Gastrocnemius medialis (tissue), 4 donors: ENCODE measurements around the gene SHC1. TPM values are rescaled to one million over a fixed set of nuclear protein-coding genes. Genes with fewer than 3 reads are reported as not detected.

Experiments used
- ATAC-seq, 2 donors: fragments of 150-250 bp; one replicate each; pipeline ENCODE4 v1.9.1; 2016
- DNase-seq, 2 donors: peaks; one replicate each; pipeline ENCODE4 v3.0.0-alpha.2; 2019
- H3K27ac ChIP-seq, 4 donors: fragments of 200-600 bp; sonication (generic); 1 replicate in 1 of 4; 2 replicates in 3 of 4; pipeline ENCODE4 v1.5.1; 2016 to 2018; ENCODE audit warnings: mild to moderate bottlenecking in 2 of 4, moderate library complexity in 1 of 4
- H3K27me3 ChIP-seq, 3 donors: fragments of 200-600 bp; sonication (generic) in 2 of 3; 1 replicate in 1 of 3; 2 replicates in 2 of 3; pipeline versions ENCODE4 v1.5.1 to v1.6.0; 2016 to 2019; ENCODE audit warnings: mild to moderate bottlenecking in 1 of 3, moderate library complexity in 1 of 3
- H3K36me3 ChIP-seq, 2 donors: fragments of 200-600 bp; sonication (generic) in 1 of 2; one replicate each; pipeline ENCODE4 v1.5.1; 2017 to 2018
- H3K4me1 ChIP-seq, 2 donors: fragments of 200-600 bp; sonication (generic) in 1 of 2; one replicate each; pipeline ENCODE4 v1.5.1; 2016 to 2017; ENCODE audit warnings: mild to moderate bottlenecking in 2 of 2
- H3K4me3 ChIP-seq, 4 donors: fragments of 200-600 bp; sonication (generic) in 3 of 4; 1 replicate in 1 of 4; 2 replicates in 3 of 4; pipeline ENCODE4 v1.5.1; 2016 to 2019; ENCODE audit warnings: mild to moderate bottlenecking in 2 of 4
- H3K9me3 ChIP-seq, 3 donors: fragments of 200-600 bp; sonication (generic) in 2 of 3; 1 replicate in 1 of 3; 2 replicates in 2 of 3; pipeline ENCODE4 v1.5.1; 2016 to 2019
- POLR2A ChIP-seq, 2 donors: fragments of 450-650 bp; IDR thresholded peaks; one replicate each; pipeline ENCODE4 v1.6.1; 2017; ENCODE audit warnings: antibody characterized with exemption in 2 of 2, mild to moderate bottlenecking in 2 of 2, moderate library complexity in 2 of 2
- in situ Hi-C, 4 donors: fragments of 200-750 bp; cut with MboI; loops; one replicate each; pipeline versions ENCODE4 v1.15.0 to v1.8.0; 2017; ENCODE audit warnings: low sequenced_read_pairs in 4 of 4
- intact Hi-C: fragments of 100-400 bp; cut with DNase I; formaldehyde crosslinking; loops from one replicate; pipeline ENCODE4 v1.15.1; 2023; ENCODE audit warnings: low total_unique reads
- total RNA-seq, 4 donors: library from RNA; depleted of rRNA; stranded (reverse); fragments of >200 nt; gene quantifications; one replicate each; pipeline versions ENCODE4 v1.1.0 to v1.2.3, GENCODE V29; 2016
- TF ChIP-seq, protein P1 (sequence below), 5 experiments: fragments of 450-650 bp in 3 of 5; fragments of 200-600 bp in 2 of 5; sonication (generic) in 2 of 5; IDR thresholded peaks in 4 of 5; conservative IDR thresholded peaks in 1 of 5; 1 replicate in 4 of 5; 2 replicates in 1 of 5; pipeline ENCODE4 v1.5.1; 2016 to 2019; ENCODE audit warnings: antibody characterized with exemption in 5 of 5, mild to moderate bottlenecking in 3 of 5, moderate library complexity in 3 of 5

Gene SHC1
- total RNA-seq, 4 donors from 2014 or later, result 27.4 to 135 (median 54.9) TPM

GRCh38 chr1:155009221-155009711 is 38.7 kb upstream of the SHC1 start:
- no peaks in the 10 kb centered on the region for H3K9me3 ChIP-seq
- peak overlapping the region; percentile 47 to 63 (median 52) for H3K4me3 ChIP-seq
- intact Hi-C loops (loop anchor here (5.0 to 10.0 kb wide), 3 partner anchors 1116 to 1486 kb away; no protein-coding TSS in a partner anchor), in situ Hi-C loops (no loop called here)
- H3K27ac ChIP-seq, result peak overlapping the region; percentile 95 to 99 (median 98)
- ATAC-seq (no peak), DNase-seq (peak in 1 of 2 donors; percentile 71)
- no peak for TF ChIP-seq POLR2A (IDR thresholded peaks at IDR 0.05)
- TF ChIP-seq, protein P1, sequence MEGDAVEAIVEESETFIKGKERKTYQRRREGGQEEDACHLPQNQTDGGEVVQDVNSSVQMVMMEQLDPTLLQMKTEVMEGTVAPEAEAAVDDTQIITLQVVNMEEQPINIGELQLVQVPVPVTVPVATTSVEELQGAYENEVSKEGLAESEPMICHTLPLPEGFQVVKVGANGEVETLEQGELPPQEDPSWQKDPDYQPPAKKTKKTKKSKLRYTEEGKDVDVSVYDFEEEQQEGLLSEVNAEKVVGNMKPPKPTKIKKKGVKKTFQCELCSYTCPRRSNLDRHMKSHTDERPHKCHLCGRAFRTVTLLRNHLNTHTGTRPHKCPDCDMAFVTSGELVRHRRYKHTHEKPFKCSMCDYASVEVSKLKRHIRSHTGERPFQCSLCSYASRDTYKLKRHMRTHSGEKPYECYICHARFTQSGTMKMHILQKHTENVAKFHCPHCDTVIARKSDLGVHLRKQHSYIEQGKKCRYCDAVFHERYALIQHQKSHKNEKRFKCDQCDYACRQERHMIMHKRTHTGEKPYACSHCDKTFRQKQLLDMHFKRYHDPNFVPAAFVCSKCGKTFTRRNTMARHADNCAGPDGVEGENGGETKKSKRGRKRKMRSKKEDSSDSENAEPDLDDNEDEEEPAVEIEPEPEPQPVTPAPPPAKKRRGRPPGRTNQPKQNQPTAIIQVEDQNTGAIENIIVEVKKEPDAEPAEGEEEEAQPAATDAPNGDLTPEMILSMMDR (IDR thresholded peaks at IDR 0.05 in 4 of 5, conservative IDR thresholded peaks at IDR 0.05 in 1 of 5), result no peak
- H3K4me1 ChIP-seq, result peaks cover 66 to 83% of the 10 kb centered on the region in 2 donors
- no peaks in the 10 kb centered on the region for H3K36me3 ChIP-seq
- no peaks in the 10 kb centered on the region for H3K27me3 ChIP-seq

- peak overlapping the region; percentile 95 to 99 (median 98) for H3K27ac ChIP-seq
- H3K4me1 ChIP-seq, result peaks cover 65 to 85% of the 10 kb centered on the region in 2 donors
- no peaks in the 10 kb centered on the region for H3K27me3 ChIP-seq
- no peaks in the 10 kb centered on the region for H3K9me3 ChIP-seq
- H3K36me3 ChIP-seq, result no peaks in the 10 kb centered on the region
- DNase-seq, result peak in 1 of 2 donors; percentile 69
- in situ Hi-C loops, result no loop called here
- peak; percentile 20 to 25 for ATAC-seq
- H3K4me3 ChIP-seq, result peak overlapping the region; percentile 47 to 63 (median 52)
- TF ChIP-seq POLR2A (IDR thresholded peaks at IDR 0.05), result no peak
- TF ChIP-seq, protein P1 (IDR thresholded peaks at IDR 0.05 in 4 of 5, conservative IDR thresholded peaks at IDR 0.05 in 1 of 5), result no peak
- intact Hi-C loops, result loop anchor here (5.0 to 10.0 kb wide), 3 partner anchors 1117 to 1487 kb away; no protein-coding TSS in a partner anchor
Measured at GRCh38 chr1:155008015-155008941, 37.7 kb upstream of the SHC1 start.

DNA sequence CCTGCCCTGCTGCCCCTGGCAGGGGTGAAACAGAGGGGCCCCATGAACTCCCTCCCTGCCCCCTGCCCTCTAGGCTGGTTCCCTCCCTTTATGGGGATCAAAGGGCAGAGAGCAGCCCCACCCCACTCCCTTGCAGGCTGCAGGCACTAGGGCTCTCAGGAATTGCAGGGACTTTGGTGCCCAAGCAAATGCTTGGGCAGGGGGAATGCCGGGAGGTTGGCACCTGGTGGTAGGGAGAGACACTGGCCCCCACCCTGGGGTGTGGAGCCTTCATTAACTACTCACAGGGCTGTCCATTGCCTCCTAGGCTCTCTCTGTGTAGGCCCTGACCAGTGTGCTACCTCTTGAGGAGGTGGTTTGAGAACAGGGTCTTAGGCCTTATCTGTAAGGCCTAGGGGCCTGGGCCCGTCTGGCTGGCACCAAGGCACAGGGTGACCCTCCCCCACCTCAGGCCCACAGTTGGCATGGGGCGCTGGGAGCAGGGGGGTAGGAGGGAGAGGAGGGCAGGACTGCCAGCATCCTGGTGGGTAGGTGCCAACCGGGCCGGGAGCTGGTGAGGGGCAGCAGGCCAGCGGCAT is 36.8 kb upstream of the SHC1 start:
- H3K36me3 ChIP-seq, result no peaks in the 10 kb centered on the region
- peak overlapping the region; percentile 47 to 63 (median 52) for H3K4me3 ChIP-seq
- no peaks in the 10 kb centered on the region for H3K27me3 ChIP-seq
- intact Hi-C loops (loop anchor here (2.0 to 10.0 kb wide), 4 partner anchors 43 to 1487 kb away; partner anchors contain the start of gene ADAM15), in situ Hi-C loops (no loop called here)
- ATAC-seq (no peak), DNase-seq (peak in 1 of 2 donors; percentile 79)
- peaks cover 59 to 80% of the 10 kb centered on the region in 2 donors for H3K4me1 ChIP-seq
- TF ChIP-seq POLR2A (IDR thresholded peaks at IDR 0.05), result no peak
- TF ChIP-seq, protein P1 (IDR thresholded peaks at IDR 0.05 in 4 of 5, conservative IDR thresholded peaks at IDR 0.05 in 1 of 5), result no peak
- peak overlapping the region; percentile 95 to 99 (median 98) for H3K27ac ChIP-seq
- no peaks in the 10 kb centered on the region for H3K9me3 ChIP-seq

GRCh38 chr1:155006601-155007101 is 36.1 kb upstream of the SHC1 start:
- Histone ChIP-seq H3K36me3 (no peaks in the 10 kb centered on the region), H3K4me3 (no peak overlapping the region), H3K9me3 (no peaks in the 10 kb centered on the region), H3K27ac (peak overlapping the region; percentile 95 to 99 (median 98)), H3K27me3 (no peaks in the 10 kb centered on the region), H3K4me1 (peaks cover 52 to 73% of the 10 kb centered on the region in 2 donors)
- in situ Hi-C loops (no loop called here), intact Hi-C loops (loop anchor here (2.0 to 10.0 kb wide), 4 partner anchors 44 to 1488 kb away; partner anchors contain the start of gene ADAM15)
- TF ChIP-seq POLR2A (IDR thresholded peaks at IDR 0.05), result no peak
- TF ChIP-seq, protein P1 (IDR thresholded peaks at IDR 0.05 in 4 of 5, conservative IDR thresholded peaks at IDR 0.05 in 1 of 5), result no peak
- ATAC-seq (no peak), DNase-seq (peak in 1 of 2 donors; percentile 37)
